22Rv1 (cell line): Measurements from ENCODE around the gene SLC25A21.

Source experiments
- ZFX ChIP-seq: fragments of 450-650 bp; IDR thresholded peaks from 2 replicates; pipeline ENCODE4 v1.6.1; 2017; ENCODE audit warnings: antibody characterized with exemption, borderline replicate concordance
- TF ChIP-seq, protein P1 (sequence below): fragments of 450-650 bp; IDR thresholded peaks from 2 replicates; pipeline ENCODE4 v1.5.1; 2017; ENCODE audit warnings: mild to moderate bottlenecking

DNA sequence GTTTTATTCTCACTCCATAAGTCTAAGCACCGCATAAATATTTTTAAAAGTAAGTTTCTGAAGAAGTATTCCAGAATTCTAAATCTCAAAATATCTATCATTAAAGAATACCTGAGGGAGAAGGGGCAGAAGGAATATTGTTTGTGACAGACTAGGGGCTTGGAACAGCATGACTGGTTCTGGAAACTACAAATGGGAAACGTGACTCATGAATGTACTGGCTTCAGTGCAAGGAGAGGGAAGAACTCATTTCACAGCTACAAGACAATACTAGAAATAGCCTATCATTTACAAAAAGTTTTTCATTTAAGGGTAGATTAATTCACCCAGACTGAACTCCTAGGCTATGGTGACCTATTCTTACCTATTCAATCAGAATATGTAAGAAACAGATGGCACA is 121.3 kb downstream of the SLC25A21 start:
- TF ChIP-seq, protein P1, sequence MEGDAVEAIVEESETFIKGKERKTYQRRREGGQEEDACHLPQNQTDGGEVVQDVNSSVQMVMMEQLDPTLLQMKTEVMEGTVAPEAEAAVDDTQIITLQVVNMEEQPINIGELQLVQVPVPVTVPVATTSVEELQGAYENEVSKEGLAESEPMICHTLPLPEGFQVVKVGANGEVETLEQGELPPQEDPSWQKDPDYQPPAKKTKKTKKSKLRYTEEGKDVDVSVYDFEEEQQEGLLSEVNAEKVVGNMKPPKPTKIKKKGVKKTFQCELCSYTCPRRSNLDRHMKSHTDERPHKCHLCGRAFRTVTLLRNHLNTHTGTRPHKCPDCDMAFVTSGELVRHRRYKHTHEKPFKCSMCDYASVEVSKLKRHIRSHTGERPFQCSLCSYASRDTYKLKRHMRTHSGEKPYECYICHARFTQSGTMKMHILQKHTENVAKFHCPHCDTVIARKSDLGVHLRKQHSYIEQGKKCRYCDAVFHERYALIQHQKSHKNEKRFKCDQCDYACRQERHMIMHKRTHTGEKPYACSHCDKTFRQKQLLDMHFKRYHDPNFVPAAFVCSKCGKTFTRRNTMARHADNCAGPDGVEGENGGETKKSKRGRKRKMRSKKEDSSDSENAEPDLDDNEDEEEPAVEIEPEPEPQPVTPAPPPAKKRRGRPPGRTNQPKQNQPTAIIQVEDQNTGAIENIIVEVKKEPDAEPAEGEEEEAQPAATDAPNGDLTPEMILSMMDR, result no peak
- TF ChIP-seq ZFX, result no peak
